NB4 (cell line): ENCODE measurements around the gene SEC23B.

ENCODE experiments used
- MAX ChIP-seq: IDR thresholded peaks from 2 replicates; pipeline ENCODE4 v1.6.1; 2011; ENCODE audit warnings: low read depth, low read length
- MYC ChIP-seq: IDR thresholded peaks from 2 replicates; pipeline ENCODE4 v1.6.1; 2011; ENCODE audit warnings: low read depth, low read length
- POLR2A ChIP-seq: IDR thresholded peaks from 2 replicates; pipeline ENCODE4 v1.6.1; 2011; ENCODE audit warnings: mild to moderate bottlenecking; ENCODE audit not compliant: insufficient read length; ENCODE audit errors: extremely low read depth
- TF ChIP-seq, protein P1 (sequence below): IDR thresholded peaks from one replicate; pipeline ENCODE4 v1.5.1; 2012; ENCODE audit warnings: low read depth, low read length

GRCh38 chr20:18596270-18596669 is 88.5 kb downstream of the SEC23B start:
- TF ChIP-seq, protein P1, sequence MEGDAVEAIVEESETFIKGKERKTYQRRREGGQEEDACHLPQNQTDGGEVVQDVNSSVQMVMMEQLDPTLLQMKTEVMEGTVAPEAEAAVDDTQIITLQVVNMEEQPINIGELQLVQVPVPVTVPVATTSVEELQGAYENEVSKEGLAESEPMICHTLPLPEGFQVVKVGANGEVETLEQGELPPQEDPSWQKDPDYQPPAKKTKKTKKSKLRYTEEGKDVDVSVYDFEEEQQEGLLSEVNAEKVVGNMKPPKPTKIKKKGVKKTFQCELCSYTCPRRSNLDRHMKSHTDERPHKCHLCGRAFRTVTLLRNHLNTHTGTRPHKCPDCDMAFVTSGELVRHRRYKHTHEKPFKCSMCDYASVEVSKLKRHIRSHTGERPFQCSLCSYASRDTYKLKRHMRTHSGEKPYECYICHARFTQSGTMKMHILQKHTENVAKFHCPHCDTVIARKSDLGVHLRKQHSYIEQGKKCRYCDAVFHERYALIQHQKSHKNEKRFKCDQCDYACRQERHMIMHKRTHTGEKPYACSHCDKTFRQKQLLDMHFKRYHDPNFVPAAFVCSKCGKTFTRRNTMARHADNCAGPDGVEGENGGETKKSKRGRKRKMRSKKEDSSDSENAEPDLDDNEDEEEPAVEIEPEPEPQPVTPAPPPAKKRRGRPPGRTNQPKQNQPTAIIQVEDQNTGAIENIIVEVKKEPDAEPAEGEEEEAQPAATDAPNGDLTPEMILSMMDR = no peak
- TF ChIP-seq POLR2A = no peak
- no peak for TF ChIP-seq MYC
- TF ChIP-seq MAX = no peak
